HG03457 (cell line): ENCODE measurements around the gene APOBEC3H.
"Not testable (repeated sequence)": the region's sequence is repeated elsewhere in the genome, so short reads cannot be mapped to it uniquely, and the experiment has no call there.

Experiments
- ATAC-seq: cut with Tn5 transposase; IDR thresholded peaks from one replicate; pipeline ENCODE4 v1.9.1; 2021; ENCODE audit warnings: moderate number of reproducible peaks; ENCODE audit not compliant: unreplicated experiment

Gene APOBEC3H

DNA sequence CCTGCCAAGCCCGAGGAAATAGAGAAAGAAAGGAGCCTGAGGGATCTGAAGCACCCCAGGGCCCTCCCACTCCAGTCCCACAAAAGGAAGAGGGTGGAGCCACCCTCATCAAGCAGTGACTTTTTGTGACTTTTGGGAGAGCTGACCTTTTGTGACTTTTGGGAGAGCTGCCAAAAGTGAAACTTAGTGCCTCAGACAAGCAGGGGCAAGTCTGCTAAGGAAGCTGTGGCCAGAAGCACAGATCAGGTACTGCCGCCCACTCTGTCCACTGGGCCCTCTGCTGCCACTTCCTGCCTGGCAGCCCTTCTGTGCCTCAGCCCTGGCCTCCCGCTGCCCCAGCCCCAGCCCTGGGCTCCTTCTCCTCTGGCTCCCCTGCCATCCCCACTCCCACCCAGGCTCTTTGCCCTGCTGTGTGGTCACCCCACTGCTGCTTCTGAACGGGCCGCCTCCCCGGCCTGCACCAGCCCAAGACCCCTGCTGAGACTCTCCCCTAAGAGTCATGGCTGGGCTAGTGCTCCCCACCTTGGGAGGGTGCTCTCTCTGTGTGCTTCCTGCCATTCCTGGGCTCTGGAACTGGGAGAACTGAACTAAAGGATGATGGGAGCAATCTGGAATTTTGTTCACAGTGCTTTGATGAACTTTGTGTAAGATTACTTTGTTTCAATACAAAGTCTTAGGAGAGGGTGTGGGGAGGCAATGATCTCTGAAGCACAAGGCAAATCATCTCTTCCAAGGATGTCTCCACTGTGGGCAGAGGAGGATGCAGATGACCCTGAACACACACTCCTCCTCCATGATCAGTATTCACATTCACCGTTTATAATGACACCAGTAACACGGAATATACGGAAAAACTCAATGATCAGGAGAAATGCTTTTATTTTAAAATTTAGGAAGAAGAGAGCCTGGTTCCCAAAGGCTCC is at the start of gene APOBEC3H:
TSS of gene APOBEC3H (plus strand) at position 147 of the 923 bp plus-strand sequence. CDS start 3,035 bp downstream, outside the sequence.
- ATAC-seq = no peak

DNA sequence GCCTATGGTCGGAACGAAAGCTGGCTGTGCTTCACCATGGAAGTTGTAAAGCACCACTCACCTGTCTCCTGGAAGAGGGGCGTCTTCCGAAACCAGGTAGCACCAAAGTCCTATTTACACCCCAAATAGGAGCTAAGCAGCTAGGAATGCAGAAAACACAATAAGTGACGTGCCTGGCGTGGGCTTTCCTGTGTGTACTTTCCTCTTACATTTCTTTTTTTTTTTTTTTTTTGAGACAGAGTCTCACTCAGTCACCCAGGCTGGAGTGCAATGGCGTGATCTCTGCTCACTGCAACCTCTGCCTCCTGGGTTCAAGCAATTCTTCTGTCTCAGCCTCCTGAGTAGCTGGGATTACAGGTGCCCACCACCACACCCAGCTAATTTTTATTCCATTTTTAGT is 47.6 kb upstream of the APOBEC3H start:
- not testable (repeated sequence) for ATAC-seq

DNA sequence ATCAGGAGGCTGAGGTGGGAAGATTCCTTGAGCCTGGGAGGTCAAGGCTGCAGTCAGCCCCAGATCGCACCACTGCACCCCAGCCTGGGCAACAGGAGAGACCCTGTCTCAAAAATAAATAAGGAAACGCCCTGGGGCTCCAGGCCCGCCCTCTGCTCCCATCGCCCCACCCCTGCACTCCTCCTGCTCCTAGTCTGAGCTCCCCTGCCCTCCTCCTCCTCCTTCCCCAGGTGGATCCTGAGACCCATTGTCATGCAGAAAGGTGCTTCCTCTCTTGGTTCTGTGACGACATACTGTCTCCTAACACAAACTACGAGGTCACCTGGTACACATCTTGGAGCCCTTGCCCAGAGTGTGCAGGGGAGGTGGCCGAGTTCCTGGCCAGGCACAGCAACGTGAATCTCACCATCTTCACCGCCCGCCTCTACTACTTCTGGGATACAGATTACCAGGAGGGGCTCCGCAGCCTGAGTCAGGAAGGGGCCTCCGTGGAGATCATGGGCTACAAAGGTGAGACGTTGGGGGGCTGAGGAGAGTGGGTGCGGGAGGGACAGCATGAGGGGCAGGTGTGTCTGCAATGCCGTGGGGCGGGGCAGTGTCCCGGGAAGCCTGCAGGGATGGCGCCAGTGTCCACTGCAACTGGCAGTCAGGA is 45.1 kb upstream of the APOBEC3H start:
- not testable (repeated sequence) for ATAC-seq

DNA sequence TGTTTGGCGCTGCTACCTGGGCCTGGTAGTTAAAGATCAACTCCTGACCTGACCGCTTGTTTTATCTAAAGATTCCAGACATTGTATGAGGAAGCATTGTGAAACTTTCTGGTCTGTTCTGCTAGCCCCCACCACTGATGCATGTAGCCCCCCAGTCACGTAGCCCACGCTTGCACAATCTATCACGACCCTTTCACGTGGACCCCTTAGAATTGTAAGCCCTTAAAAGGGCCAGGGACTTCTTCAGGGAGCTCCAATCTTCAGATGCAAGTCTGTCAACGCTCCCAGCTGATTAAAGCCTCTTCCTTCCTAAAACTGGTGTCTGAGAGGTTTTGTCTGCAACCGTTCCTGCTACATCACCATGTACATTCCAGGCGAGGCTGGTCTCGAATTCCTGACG is 41.4 kb upstream of the APOBEC3H start:
- no peak for ATAC-seq

DNA sequence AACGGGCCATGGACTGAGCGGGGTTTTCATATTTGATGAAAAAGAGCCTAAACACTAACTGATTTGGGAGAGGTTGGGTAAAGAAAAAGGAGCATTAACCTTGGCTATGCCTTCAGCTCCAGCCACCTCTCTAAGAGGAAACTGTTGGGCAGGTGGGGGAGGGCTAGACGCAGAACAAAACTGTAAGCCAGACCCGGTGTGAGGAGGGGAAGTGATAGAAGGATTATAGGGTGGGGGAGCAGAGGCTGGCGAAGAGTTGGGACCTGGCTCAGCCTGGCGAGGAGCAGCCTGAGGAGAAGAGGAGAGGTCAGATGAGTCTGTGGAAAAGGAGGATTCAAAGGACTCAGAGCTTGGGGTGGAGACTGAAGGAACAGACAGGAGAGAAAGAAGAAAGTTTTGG is 35.8 kb upstream of the APOBEC3H start:
- not testable (repeated sequence) for ATAC-seq

DNA sequence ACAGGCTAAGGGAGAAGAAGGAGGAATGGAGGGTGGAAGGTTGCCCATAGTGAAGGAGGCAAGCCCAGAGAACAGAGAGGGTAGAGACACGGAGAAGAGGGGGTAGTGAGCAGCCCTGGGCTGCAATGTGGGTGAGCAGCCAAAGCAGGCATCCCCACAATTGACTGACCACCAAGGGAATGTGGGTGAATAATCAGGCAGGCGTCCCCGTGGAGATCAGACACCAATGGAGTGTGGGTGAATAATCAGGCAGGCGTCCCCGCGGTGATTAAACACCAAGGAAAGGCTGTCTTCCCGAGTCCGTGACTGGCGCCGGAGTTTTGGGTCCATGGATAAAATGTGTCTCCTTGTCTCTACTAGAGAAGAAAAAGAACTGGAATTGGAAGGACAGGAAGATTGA is 35.1 kb upstream of the APOBEC3H start:
- ATAC-seq = not testable (repeated sequence)

DNA sequence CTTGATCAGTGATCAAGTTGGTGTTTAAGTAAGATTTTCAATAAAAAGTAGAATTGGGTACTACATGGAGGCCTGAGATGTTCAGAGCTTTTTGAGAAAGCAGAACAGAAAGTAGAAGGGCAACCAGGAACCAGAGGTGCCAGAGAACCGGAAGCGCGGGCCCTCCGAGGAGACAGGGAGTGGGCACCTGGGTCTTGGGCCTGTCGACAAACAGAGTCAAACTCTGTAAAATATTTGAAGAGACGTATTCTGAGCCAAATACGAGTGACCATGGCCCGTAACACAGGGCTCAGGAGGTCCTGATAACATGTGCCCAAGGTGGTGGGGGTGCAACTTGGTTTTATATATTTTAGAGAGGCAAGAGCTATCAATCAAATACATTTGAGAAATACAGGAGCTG is 33.1 kb upstream of the APOBEC3H start:
- not testable (repeated sequence) for ATAC-seq

DNA sequence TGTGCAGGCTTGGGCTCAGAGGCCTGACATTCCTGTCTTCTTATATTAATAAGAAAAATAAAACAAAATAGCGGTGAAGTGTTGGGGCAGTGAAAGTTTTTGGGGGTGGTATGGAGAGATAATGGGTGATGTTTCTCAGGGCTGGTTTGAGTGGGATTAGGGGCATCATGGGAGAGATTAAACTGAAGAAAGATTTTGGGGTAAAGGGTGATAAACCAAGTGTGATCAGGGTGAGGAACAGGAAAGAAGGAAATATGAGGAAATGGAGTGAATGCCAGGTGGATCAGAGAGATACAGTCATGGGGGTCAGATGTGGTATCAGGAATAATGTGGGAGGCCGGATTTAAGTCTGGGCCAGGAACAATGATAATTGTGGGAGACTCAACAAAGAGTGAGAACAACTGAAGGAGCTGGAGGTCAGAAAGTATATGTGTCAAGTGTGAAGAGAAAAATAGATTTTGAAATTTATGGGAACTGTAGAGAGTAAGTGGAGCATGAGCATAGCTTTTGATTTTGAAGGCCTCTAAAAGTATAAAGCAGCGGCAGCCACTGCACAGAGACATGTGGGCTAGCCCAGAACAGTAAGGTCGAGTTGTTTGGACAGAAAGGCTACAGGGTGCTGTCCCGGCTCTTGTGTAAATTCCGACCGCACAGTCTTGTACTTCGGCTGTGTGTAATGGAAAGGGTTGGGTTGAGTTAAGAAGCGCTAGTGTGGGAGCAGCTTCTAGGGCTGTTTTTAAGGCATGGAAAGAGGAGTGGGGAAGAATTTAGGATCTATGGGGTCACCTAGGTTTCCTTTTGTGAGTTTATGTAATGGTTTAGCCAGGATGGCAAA is 30.4 kb upstream of the APOBEC3H start:
- ATAC-seq = not testable (repeated sequence)

DNA sequence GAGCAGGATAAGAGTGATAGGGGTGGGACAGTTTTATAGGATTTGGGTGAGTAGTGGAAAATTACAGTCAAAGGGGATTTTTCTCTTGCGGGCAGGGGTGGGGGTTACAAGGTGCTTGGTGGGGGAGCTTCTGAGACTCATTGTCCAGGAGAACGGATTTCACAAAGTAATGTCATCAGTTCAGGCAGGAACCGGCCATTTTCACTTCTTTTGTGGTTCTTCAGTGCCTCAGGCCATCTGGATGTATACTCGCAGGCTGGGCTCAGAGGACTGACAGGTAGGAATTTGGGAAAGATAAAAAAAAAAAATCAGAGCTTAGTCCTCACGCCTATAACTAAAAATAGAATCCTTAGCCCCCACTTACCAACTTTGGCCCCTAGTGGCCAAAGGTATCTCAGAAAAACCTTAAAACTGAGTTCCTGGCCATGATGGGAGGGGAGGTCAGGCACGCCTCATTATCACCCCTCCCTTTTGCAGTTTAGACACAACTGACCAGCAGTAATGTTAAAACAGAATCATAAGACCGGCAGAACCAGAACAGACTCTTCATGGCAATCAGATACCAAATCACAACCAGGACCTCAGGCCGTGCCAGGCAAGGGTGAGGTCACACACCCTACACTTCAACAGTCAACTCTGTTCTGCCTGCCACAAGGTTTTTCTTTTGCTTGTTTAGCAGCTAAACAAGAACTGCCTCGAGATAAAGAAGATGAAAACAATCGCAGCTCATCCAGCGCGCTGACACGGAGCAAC is 28.8 kb upstream of the APOBEC3H start:
- no peak for ATAC-seq

DNA sequence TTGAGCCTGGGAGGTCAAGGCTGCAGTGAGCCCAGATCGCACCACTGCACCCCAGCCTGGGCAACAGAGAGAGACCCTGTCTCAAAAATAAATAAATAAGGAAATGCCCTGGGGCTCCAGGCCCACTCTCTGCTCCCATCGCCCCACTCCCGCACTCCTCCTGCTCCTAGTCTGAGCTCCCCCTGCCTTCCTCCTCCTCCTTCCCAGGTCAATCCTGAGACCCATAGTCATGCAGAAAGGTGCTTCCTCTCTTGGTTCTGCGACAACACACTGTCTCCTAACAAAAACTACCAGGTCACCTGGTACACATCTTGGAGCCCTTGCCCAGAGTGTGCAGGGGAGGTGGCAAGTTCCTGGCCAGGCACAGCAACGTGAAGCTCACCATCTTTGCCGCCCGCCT is 26.9 kb upstream of the APOBEC3H start:
- no peak for ATAC-seq

DNA sequence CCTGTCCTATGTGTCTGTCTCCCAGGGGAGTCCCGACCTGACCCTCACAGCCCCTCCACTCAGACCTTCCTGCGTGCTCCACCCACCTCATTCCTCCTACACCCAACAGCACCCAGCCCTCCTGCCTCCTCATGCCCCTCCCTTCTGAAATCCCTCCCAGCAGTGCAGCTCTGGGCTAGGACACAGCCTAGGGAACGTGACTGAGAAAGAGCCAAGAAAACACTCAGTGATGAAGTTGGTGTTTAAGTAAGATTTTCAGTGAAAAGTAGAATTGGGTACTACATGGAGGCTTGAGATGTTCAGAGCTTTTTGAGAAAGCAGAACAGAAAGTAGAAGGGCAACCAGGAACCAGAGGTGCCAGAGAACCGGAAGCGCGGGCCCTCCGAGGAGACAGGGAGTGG is 24.5 kb upstream of the APOBEC3H start:
- ATAC-seq = not testable (repeated sequence)

DNA sequence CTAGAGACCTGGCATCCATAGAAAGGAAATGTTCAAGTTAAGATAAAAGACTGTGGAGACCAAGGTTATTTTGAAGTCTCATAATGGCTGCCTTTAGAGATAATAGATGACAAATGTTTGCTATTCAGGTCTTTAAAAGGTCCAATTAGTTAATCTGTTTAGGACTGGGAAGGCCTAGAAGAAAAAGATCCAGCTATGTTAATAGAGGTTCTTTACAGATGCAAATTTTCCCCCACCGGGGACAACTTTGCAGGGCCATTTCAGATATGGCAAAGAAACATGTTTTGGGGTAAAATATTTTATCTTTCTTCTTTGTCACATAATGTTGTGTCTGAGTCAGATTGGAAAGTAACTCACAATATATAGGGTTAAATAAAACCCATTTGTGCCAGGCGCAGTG is 23.1 kb upstream of the APOBEC3H start:
- ATAC-seq = no peak

DNA sequence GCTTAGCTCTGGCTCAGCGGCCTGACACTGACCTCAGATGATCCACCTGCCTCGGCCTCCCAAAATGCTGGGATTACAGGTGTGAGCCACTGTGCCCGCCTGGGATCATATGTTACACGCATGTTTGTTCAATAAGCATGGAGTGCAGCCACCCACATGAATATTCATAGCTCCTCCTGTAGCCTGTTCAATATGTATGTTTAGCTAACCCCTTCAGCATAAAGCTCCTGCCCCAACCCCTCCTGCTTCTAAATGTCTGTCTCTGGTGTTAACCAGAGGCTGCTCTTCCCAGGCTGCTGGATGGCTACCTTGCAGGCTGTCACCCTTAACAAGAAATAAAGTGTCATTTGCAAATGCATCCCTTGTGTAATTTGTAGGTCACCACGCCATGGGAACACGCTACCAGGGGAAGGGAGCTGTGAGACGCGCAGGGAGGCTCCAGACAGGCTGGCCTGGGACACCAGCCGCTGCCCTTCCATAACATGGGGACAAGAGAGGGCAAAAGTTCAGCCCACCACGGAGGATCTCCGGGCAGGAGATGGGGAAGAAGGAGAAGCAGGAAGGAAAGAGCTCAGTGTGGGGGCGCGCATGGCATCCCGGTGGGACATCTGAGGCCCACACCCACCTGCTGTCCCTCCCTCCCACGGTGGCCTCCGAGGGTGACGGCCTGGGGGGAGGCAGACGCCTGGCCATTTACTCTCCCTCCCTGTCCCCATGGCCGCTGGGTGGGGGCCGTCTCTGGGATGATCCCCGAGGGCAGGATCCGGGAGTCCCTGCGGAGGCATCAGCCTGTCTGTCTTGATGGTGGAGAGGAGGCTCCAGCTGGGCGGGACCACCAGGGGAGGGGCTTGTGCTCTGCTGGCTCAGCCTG is 20.7 kb upstream of the APOBEC3H start:
- ATAC-seq = not testable (repeated sequence)

DNA sequence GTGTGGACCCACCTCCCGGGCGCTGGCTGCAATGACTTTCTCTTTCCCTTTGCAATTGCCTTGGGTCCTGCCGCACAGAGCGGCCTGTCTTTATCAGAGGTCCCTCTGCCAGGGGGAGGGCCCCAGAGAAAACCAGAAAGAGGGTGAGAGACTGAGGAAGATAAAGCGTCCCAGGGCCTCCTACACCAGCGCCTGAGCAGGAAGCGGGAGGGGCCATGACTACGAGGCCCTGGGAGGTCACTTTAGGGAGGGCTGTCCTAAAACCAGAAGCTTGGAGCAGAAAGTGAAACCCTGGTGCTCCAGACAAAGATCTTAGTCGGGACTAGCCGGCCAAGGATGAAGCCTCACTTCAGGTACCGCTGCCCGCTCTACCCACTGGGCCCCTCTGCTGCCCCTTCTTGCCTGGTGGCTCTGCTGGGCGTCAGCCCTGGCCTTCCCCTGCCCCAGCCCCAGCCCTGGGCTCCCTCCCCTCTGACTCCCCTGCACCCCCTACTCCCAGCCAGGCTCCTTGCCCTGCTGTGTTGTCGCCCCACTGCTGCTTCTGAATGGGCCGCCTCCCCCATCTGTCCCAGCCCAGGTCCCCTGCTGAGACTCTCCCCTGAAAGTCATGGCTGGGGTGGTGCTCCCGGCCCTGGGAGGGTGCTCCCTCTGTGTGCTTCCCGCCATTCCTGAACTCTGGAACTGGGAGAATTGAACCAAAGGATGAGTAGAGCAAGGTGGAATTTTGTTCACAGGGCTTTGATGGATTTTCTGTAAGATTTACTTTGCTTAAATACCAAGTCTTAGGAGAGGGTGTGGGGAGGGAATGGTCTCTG is 19.8 kb upstream of the APOBEC3H start, which contains the start of gene APOBEC3G:
TSS of gene APOBEC3G (plus strand) at position 250 of the 815 bp plus-strand sequence. CDS start at position 337, 87 bp downstream.
- peak; percentile 51 for ATAC-seq

DNA sequence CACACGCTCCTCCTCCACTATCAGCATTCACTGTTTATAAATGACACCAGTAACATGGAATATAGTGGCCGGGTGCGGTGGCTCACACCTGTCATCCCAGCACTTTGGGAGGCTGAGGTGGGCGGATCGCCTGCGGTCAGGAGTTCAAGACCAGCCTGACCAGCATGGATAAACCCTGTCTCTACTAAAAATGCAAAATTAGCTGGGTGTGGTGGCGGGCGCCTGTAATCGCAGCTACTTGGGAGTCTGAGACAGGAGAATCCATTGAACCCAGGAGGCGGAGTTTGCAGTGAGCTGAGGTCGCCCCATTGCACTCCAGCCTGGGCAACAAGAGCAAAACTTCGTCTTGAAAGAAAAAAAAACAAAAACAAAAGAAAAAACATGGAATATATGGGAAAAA is 19.1 kb upstream of the APOBEC3H start:
- not testable (repeated sequence) for ATAC-seq

DNA sequence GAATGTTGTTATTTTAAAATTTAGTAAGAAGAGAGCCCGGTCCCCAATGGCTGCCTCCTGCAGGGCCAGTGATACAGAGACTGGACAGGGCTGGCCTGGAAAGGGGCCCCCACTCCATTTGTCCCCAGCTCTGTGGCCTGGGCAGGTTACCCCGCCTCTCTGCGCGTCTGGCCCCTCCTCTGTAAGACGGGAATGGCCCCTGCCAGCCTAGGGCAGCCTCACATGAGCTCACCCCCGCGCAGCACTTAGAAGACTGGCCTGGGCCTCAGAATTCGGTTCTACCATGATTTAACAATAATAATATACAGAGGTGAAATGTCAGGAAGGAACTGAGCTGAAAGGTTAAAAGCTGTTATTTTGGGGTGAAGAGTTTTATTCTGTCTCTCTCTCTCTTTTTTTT is 18.7 kb upstream of the APOBEC3H start:
- ATAC-seq = no peak

DNA sequence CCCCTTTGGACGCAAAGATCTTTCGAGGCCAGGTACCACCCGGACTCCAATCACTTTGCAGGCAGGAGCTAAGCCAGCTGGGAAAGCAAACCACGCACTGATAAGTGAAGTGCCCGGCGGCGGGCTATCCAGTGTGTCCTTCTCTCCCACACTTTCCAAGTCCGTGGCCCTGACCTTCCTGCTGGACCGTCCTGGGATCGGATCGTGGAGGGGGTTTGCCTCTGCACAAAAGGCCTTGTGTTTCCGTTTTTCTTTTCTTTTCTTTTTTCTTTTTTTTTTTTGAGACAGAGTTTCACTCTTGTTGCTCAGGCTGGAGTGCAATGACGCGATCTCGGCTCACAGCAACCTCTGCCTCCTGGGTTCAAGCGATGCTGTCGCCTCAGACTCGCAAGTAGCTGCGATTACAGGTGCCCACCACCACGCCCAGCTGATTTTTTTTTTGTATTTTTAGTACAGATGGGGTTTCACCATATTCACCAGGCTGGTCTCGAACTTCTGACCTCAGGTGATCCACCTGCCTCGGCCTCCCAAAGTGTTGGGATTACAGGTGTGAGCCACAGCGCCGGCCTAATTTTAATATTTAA is 17.9 kb upstream of the APOBEC3H start:
- ATAC-seq = not testable (repeated sequence)
